WTC11 (cell line): ENCODE data around the gene LARGE1.

ENCODE experiments used
- CBFB ChIP-seq: sonication (generic); formaldehyde crosslinking; IDR thresholded peaks from 2 replicates; pipeline ENCODE4 v1.8.1; 2022; ENCODE audit warnings: mild to moderate bottlenecking, low read depth, missing genetic modification reagents
- FOXJ3 ChIP-seq: sonication (generic); formaldehyde crosslinking; IDR thresholded peaks from 2 replicates; pipeline ENCODE4 v1.9.0; 2021; ENCODE audit warnings: missing genetic modification reagents, mild to moderate bottlenecking, borderline replicate concordance
- FOXK1 ChIP-seq: sonication (generic); formaldehyde crosslinking; IDR thresholded peaks from 2 replicates; pipeline ENCODE4 v1.8.0; 2022; ENCODE audit warnings: mild to moderate bottlenecking, moderate library complexity, missing genetic modification reagents
- NFATC4 ChIP-seq: fragments of 250-450 bp; sonication (Bioruptor Pico); IDR thresholded peaks from 2 replicates; pipeline ENCODE4 v1.9.0; 2021; ENCODE audit warnings: mild to moderate bottlenecking
- NFYB ChIP-seq: sonication (generic); formaldehyde crosslinking; conservative IDR thresholded peaks from 2 replicates; pipeline ENCODE4 v1.8.0; 2022; ENCODE audit warnings: low read depth, missing genetic modification reagents
- NR3C1 ChIP-seq: sonication (generic); formaldehyde crosslinking; conservative IDR thresholded peaks from 2 replicates; pipeline ENCODE4 v1.8.1; 2023; ENCODE audit warnings: low read depth, mild to moderate bottlenecking, missing genetic modification reagents
- TEAD1 ChIP-seq: sonication (generic); formaldehyde crosslinking; IDR thresholded peaks from 2 replicates; pipeline ENCODE4 v1.8.0; 2022; ENCODE audit warnings: mild to moderate bottlenecking, missing genetic modification reagents
- TEAD4 ChIP-seq: sonication (generic); formaldehyde crosslinking; IDR thresholded peaks from 2 replicates; pipeline ENCODE4 v1.8.0; 2022; ENCODE audit warnings: mild to moderate bottlenecking, missing genetic modification reagents
- TF ChIP-seq, protein P1 (sequence below): sonication (generic); formaldehyde crosslinking; IDR thresholded peaks from 2 replicates; pipeline ENCODE4 v1.8.0; 2022; ENCODE audit warnings: mild to moderate bottlenecking, missing genetic modification reagents
- TF ChIP-seq, protein P2 (sequence below): fragments of 250-450 bp; sonication (Bioruptor Pico); IDR thresholded peaks from 2 replicates; pipeline ENCODE4 v1.9.0; 2021; ENCODE audit warnings: mild to moderate bottlenecking, borderline replicate concordance
- TF ChIP-seq, protein P3 (sequence below): fragments of 200-600 bp; IDR thresholded peaks from 2 replicates; pipeline ENCODE4 v1.8.0; 2022; ENCODE audit warnings: antibody characterized with exemption
- TF ChIP-seq, protein P4 (sequence below): sonication (generic); formaldehyde crosslinking; IDR thresholded peaks from 2 replicates; pipeline ENCODE4 v1.8.1; 2023; ENCODE audit warnings: mild to moderate bottlenecking, missing genetic modification reagents, moderate library complexity
- TF ChIP-seq, protein P5 (sequence below): sonication (generic); formaldehyde crosslinking; IDR thresholded peaks from 2 replicates; pipeline ENCODE4 v1.8.1; 2022; ENCODE audit warnings: mild to moderate bottlenecking, missing genetic modification reagents, moderate library complexity, borderline replicate concordance

DNA sequence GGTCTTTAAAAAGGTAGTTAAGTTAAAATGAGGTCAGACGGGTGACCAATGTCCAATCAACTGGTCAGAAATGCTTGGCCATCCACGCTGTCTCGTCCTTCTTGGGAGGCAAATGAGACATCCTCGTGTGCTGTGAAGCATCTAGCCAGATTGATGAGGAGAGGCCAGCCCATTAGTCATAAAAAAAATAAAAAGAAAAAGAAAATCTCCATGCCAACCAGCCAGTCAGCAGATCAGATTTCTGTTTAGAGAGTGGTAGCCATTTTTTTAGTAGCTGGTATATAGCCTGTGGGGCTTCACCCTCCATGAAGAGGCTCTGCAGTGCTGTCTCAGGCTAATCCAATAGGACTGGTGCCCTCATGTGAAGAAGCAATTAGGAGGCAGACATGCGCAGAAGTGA is 519.0 kb downstream of the LARGE1 start:
- TF ChIP-seq NFATC4 (CRISPR knock-in tag) (no peak), CBFB (CRISPR knock-in tag) (no peak), FOXK1 (no peak), FOXJ3 (CRISPR knock-in tag) (no peak), NFYB (CRISPR knock-in tag) (no peak), TEAD1 (no peak), NR3C1 (CRISPR knock-in tag) (no peak), TEAD4 (CRISPR knock-in tag) (no peak)
- TF ChIP-seq, protein P1, sequence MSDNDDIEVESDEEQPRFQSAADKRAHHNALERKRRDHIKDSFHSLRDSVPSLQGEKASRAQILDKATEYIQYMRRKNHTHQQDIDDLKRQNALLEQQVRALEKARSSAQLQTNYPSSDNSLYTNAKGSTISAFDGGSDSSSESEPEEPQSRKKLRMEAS (CRISPR knock-in tag): no peak
- TF ChIP-seq, protein P2, sequence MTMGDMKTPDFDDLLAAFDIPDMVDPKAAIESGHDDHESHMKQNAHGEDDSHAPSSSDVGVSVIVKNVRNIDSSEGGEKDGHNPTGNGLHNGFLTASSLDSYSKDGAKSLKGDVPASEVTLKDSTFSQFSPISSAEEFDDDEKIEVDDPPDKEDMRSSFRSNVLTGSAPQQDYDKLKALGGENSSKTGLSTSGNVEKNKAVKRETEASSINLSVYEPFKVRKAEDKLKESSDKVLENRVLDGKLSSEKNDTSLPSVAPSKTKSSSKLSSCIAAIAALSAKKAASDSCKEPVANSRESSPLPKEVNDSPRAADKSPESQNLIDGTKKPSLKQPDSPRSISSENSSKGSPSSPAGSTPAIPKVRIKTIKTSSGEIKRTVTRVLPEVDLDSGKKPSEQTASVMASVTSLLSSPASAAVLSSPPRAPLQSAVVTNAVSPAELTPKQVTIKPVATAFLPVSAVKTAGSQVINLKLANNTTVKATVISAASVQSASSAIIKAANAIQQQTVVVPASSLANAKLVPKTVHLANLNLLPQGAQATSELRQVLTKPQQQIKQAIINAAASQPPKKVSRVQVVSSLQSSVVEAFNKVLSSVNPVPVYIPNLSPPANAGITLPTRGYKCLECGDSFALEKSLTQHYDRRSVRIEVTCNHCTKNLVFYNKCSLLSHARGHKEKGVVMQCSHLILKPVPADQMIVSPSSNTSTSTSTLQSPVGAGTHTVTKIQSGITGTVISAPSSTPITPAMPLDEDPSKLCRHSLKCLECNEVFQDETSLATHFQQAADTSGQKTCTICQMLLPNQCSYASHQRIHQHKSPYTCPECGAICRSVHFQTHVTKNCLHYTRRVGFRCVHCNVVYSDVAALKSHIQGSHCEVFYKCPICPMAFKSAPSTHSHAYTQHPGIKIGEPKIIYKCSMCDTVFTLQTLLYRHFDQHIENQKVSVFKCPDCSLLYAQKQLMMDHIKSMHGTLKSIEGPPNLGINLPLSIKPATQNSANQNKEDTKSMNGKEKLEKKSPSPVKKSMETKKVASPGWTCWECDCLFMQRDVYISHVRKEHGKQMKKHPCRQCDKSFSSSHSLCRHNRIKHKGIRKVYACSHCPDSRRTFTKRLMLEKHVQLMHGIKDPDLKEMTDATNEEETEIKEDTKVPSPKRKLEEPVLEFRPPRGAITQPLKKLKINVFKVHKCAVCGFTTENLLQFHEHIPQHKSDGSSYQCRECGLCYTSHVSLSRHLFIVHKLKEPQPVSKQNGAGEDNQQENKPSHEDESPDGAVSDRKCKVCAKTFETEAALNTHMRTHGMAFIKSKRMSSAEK (CRISPR knock-in tag): no peak
- TF ChIP-seq, protein P3, sequence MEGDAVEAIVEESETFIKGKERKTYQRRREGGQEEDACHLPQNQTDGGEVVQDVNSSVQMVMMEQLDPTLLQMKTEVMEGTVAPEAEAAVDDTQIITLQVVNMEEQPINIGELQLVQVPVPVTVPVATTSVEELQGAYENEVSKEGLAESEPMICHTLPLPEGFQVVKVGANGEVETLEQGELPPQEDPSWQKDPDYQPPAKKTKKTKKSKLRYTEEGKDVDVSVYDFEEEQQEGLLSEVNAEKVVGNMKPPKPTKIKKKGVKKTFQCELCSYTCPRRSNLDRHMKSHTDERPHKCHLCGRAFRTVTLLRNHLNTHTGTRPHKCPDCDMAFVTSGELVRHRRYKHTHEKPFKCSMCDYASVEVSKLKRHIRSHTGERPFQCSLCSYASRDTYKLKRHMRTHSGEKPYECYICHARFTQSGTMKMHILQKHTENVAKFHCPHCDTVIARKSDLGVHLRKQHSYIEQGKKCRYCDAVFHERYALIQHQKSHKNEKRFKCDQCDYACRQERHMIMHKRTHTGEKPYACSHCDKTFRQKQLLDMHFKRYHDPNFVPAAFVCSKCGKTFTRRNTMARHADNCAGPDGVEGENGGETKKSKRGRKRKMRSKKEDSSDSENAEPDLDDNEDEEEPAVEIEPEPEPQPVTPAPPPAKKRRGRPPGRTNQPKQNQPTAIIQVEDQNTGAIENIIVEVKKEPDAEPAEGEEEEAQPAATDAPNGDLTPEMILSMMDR: no peak
- TF ChIP-seq, protein P4, sequence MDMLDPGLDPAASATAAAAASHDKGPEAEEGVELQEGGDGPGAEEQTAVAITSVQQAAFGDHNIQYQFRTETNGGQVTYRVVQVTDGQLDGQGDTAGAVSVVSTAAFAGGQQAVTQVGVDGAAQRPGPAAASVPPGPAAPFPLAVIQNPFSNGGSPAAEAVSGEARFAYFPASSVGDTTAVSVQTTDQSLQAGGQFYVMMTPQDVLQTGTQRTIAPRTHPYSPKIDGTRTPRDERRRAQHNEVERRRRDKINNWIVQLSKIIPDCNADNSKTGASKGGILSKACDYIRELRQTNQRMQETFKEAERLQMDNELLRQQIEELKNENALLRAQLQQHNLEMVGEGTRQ (CRISPR knock-in tag): no peak
- TF ChIP-seq, protein P5, sequence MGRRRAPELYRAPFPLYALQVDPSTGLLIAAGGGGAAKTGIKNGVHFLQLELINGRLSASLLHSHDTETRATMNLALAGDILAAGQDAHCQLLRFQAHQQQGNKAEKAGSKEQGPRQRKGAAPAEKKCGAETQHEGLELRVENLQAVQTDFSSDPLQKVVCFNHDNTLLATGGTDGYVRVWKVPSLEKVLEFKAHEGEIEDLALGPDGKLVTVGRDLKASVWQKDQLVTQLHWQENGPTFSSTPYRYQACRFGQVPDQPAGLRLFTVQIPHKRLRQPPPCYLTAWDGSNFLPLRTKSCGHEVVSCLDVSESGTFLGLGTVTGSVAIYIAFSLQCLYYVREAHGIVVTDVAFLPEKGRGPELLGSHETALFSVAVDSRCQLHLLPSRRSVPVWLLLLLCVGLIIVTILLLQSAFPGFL: no peak
